ENCODE measurements around the gene PRICKLE2.
A peak's percentile ranks its signal among the peaks of the same experiment; 100 is the strongest.

Gene PRICKLE2

DNA sequence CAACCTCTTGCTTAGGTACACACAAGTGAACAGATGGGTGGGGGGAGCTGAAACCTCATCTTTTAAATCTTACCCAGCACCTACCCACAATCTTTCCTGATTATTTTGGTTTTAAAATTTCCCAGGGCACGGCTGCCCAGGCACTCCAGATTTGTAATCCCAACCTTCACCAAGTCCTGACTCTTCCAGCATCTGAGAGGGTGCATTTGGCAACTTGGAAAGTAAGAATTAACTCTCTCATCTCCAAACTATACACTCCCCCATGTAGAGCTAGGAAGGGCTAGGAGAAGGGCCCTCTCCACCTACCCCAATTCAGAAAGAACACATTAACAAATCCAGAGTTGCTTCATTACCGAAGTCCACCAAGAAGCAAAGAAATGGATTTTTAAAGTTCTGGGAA is 41.7 kb upstream of the PRICKLE2 start:
- POLR2A ChIA-PET = no interaction called here
- CTCF ChIA-PET = interaction anchor here (0.6 to 0.8 kb wide), 2 partner anchors 21 to 51 kb away, joined by 3 to 4 read pairs; no protein-coding TSS in a partner anchor
- Histone ChIP-seq H3K27ac (ENCODE audit: extremely low read depth, low read depth, low read length) (no peak overlapping the region), H3K4me1 (ENCODE audit: control insufficient read depth, insufficient read depth, low read length) (0 out of 2 replicates have a peak, but pooled peaks cover 4% of the 10 kb centered on the region), H3K36me3 (ENCODE audit: control insufficient read depth in 2 of 2, insufficient read depth in 1 of 2, low read length in 2 of 2) (no peaks in the 10 kb centered on the region), H3K4me3 (ENCODE audit: low read depth, low read length) (no peak overlapping the region), H3K9me3 (ENCODE audit: control insufficient read depth, insufficient read depth, low read depth, low read length) (no peaks in the 10 kb centered on the region)
- TF ChIP-seq ZNF132 (tag by site-specific recombination; IDR thresholded peaks at IDR 0.05; ENCODE audit: borderline replicate concordance) (no peak), SP2 (tag by site-specific recombination; IDR thresholded peaks at IDR 0.05) (no peak), ZNF335 (tag by site-specific recombination; conservative IDR thresholded peaks at IDR 0.05) (0 out of 2 replicates have a peak, but pooled peaks have one; percentile 43)

GRCh38 chr3:64266065-64266931 is 41.0 kb upstream of the PRICKLE2 start:
- no peaks in the 10 kb centered on the region for H3K36me3 ChIP-seq (ENCODE audit: control insufficient read depth in 2 of 2, insufficient read depth in 1 of 2, low read length in 2 of 2)
- H3K27ac ChIP-seq (ENCODE audit: extremely low read depth, low read depth, low read length) = no peak overlapping the region
- POLR2A ChIA-PET = no interaction called here
- H3K4me3 ChIP-seq (ENCODE audit: low read depth, low read length) = no peak overlapping the region
- no peaks in the 10 kb centered on the region for H3K9me3 ChIP-seq (ENCODE audit: control insufficient read depth, insufficient read depth, low read depth, low read length)
- 0 out of 2 replicates have a peak, but pooled peaks cover 4% of the 10 kb centered on the region for H3K4me1 ChIP-seq (ENCODE audit: control insufficient read depth, insufficient read depth, low read length)
- CTCF ChIA-PET = interaction anchor here (0.7 to 1.1 kb wide), 2 partner anchors 13 to 129 kb away, joined by 3 to 4 read pairs; no protein-coding TSS in a partner anchor
- TF ChIP-seq ZBTB20 (tag by site-specific recombination; IDR thresholded peaks at IDR 0.05) = 0 out of 2 replicates have a peak, but pooled peaks have one; percentile 9
- TF ChIP-seq, protein P1, sequence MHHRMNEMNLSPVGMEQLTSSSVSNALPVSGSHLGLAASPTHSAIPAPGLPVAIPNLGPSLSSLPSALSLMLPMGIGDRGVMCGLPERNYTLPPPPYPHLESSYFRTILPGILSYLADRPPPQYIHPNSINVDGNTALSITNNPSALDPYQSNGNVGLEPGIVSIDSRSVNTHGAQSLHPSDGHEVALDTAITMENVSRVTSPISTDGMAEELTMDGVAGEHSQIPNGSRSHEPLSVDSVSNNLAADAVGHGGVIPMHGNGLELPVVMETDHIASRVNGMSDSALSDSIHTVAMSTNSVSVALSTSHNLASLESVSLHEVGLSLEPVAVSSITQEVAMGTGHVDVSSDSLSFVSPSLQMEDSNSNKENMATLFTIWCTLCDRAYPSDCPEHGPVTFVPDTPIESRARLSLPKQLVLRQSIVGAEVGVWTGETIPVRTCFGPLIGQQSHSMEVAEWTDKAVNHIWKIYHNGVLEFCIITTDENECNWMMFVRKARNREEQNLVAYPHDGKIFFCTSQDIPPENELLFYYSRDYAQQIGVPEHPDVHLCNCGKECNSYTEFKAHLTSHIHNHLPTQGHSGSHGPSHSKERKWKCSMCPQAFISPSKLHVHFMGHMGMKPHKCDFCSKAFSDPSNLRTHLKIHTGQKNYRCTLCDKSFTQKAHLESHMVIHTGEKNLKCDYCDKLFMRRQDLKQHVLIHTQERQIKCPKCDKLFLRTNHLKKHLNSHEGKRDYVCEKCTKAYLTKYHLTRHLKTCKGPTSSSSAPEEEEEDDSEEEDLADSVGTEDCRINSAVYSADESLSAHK (tag by site-specific recombination; IDR thresholded peaks at IDR 0.05) = peak; percentile 97
- TF ChIP-seq HOXA7 (CRISPR knock-in tag; IDR thresholded peaks at IDR 0.05; ENCODE audit: borderline replicate concordance) = no peak
- TF ChIP-seq GLIS1 (tag by site-specific recombination; IDR thresholded peaks at IDR 0.05) = peak; percentile 71
- TF ChIP-seq PRDM6 (tag by site-specific recombination; IDR thresholded peaks at IDR 0.05) = peak; percentile 39; the same call in 1 of the 2 replicates
- 0 out of 2 replicates have a peak, but pooled peaks have one; percentile 12 for TF ChIP-seq ZNF398 (tag by site-specific recombination; IDR thresholded peaks at IDR 0.05)

- ChIA-PET CTCF (interaction anchor here (1.1 kb wide), 1 partner anchor 12 kb away, joined by 4 read pairs; no protein-coding TSS in a partner anchor), POLR2A (no interaction called here)
- Histone ChIP-seq H3K9me3 (ENCODE audit: control insufficient read depth, insufficient read depth, low read depth, low read length) (no peaks in the 10 kb centered on the region), H3K4me1 (ENCODE audit: control insufficient read depth, insufficient read depth, low read length) (0 out of 2 replicates have a peak, but pooled peaks cover 4% of the 10 kb centered on the region), H3K27ac (ENCODE audit: extremely low read depth, low read depth, low read length) (no peak overlapping the region), H3K4me3 (ENCODE audit: low read depth, low read length) (no peak overlapping the region), H3K36me3 (ENCODE audit: control insufficient read depth in 2 of 2, insufficient read depth in 1 of 2, low read length in 2 of 2) (no peaks in the 10 kb centered on the region)
- TF ChIP-seq KLF1 (tag by site-specific recombination; IDR thresholded peaks at IDR 0.05) (no peak), ZNF10 (tag by site-specific recombination; IDR thresholded peaks at IDR 0.05) (no peak)
These were observed 40.4 kb upstream of the PRICKLE2 start for GRCh38 chr3:64265646-64266045.

Data from HEK293 (cell line).